ENCODE measurements around the gene KLC4. TPM values are rescaled to one million over a fixed set of nuclear protein-coding genes. Genes with fewer than 3 reads are reported as not detected.

The KLC4 gene
- total RNA-seq, 1 donor from 2014 or later = 32.0 TPM

DNA sequence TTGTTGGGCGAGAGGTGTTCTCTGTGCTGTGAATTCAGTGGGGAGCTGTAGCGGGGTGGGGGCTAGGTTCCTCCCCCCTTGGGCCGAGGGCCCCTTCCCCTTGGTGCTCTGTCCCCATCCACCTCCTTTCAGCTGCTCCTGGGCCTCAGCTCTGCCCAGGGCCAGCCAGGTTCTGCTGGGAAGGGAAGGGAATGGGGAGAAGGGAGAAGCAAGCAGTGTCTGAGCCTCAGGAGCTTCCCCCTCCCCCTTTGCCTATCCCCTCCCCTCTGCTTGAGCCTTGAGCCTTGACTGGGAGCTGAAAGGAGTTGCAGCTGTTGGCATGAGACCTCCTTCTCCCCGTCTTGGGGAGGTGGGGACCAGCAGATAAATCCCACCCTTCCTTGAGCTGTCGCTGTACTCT is 38.6 kb upstream of the KLC4 start:
- H3K36me3 ChIP-seq = peaks cover 49% of the 10 kb centered on the region

DNA sequence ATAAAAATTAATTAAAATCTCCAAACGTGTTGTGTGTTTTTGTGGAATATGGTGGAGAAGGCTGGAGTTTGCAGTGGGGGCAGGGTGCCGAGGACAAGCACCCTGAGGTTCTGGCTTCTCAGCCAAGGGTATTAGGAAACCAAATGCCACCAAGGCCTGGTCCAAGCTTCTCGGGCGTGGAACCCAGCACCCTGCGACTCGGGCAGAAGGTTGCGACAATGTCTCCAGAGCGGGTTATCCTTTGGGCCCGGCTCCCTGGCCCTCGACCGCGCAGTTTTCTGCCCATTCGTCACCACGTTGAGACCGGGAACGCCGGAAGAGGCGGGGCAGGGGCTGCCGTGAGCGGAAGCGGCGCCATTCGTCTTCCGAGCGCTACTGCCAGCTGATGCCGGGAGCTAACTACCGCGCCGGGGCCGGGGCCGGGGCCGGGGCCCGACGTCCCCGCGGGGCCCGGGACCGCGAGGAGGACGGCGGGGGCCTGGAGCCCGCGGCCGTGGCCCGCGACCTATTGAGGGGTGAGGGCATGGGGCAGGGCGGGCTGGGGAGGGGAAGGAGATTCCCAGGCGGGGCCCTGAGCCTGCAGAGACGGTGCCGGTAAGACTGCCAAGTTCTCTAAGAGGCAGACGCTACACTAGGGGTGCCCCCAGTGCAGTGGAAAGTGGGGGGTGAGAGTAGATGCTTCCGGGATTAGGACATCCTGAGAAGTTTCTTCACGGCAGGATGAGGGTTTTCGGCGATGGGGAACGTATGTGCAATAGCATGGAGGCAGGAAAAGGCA is 38.0 kb upstream of the KLC4 start, which contains the start of gene RRP36:
TSS of gene RRP36 (plus strand) at position 354 of the 778 bp plus-strand sequence. CDS start at position 386, 32 bp downstream.
- DNase-seq = peak; percentile 92
- peaks cover 55% of the 10 kb centered on the region for H3K36me3 ChIP-seq
- H3K9me3 ChIP-seq = no peaks in the 10 kb centered on the region
- ATAC-seq = peak; percentile 95
- H3K4me3 ChIP-seq = peak within 1 kb of the TSS; percentile 92
- peak within 1 kb of the TSS; percentile 87 for H3K27ac ChIP-seq
- peaks cover 28% of the 10 kb centered on the region for H3K4me1 ChIP-seq
- intact Hi-C loops (cut with DNase I) = no loop called here
- no peak for TF ChIP-seq CTCF (IDR thresholded peaks at IDR 0.05)
- no peaks in the 10 kb centered on the region for H3K27me3 ChIP-seq

More for the DNA sequence above, 38.6 kb upstream of the KLC4 start:
- no peaks in the 10 kb centered on the region for H3K27me3 ChIP-seq
- intact Hi-C loops (cut with DNase I) = no loop called here
- DNase-seq = no peak
- peaks cover 34% of the 10 kb centered on the region for H3K4me1 ChIP-seq
- TF ChIP-seq CTCF (IDR thresholded peaks at IDR 0.05) = no peak
- H3K27ac ChIP-seq = peak overlapping the region; percentile 87
- no peaks in the 10 kb centered on the region for H3K9me3 ChIP-seq
- peak overlapping the region; percentile 92 for H3K4me3 ChIP-seq
- ATAC-seq = no peak

DNA sequence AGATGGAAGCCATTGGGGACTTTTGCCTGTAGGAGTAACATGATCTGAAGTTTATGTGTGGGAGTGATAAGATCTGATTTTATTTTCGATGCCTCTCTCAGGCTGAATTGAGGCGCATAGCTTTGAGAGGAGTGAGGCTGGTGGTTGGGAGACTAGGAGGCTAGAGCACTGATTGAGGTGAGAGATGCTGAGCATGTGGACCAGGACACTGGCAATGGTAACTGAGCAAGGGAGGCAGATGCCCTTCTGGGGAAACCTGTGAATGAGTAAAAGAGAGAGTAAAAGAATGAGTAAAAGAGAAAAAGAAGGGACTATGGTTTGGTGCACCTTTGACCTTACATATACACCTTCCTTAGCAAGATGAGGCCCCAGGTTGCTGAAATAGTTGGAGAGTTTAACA is 35.0 kb upstream of the KLC4 start:
- no peaks in the 10 kb centered on the region for H3K9me3 ChIP-seq
- no peaks in the 10 kb centered on the region for H3K27me3 ChIP-seq
- H3K36me3 ChIP-seq = peaks cover 58% of the 10 kb centered on the region
- no peak for TF ChIP-seq CTCF (IDR thresholded peaks at IDR 0.05)
- peaks cover 21% of the 10 kb centered on the region for H3K4me1 ChIP-seq
- DNase-seq = no peak
- intact Hi-C loops (cut with DNase I) = no loop called here
- no peak for ATAC-seq
- no peak overlapping the region for H3K27ac ChIP-seq
- H3K4me3 ChIP-seq = no peak overlapping the region

DNA sequence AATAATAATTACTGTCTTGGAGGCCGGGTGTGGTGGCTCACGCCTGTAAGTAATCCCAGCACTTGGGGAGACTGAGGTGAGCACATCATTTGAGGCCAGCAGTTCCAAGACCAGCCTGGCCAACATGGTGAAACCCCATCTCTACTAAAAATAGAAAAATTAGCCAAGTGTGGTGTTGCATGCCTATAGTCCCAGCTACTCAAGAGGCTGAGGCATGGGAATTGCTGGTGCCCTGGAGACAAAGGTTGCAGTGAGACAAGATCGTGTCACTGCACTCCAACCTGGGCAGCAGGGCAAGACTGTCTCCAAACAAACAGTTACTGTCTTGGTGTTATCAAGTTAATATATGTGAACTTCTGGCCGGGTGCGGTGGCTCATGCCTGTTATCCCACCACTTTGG is 33.1 kb upstream of the KLC4 start:
- DNase-seq (no peak), ATAC-seq (no peak)
- Histone ChIP-seq H3K27ac (no peak overlapping the region), H3K27me3 (no peaks in the 10 kb centered on the region), H3K4me3 (no peak overlapping the region), H3K36me3 (peaks cover 67% of the 10 kb centered on the region), H3K9me3 (no peaks in the 10 kb centered on the region), H3K4me1 (peaks cover 13% of the 10 kb centered on the region)
- TF ChIP-seq CTCF (IDR thresholded peaks at IDR 0.05) = no peak
- intact Hi-C loops (cut with DNase I) = no loop called here

GRCh38 chr6:43029120-43029519 is 30.3 kb upstream of the KLC4 start:
- Histone ChIP-seq H3K4me1 (no peaks in the 10 kb centered on the region), H3K36me3 (peaks cover 87% of the 10 kb centered on the region), H3K4me3 (no peak overlapping the region), H3K9me3 (no peaks in the 10 kb centered on the region), H3K27ac (no peak overlapping the region), H3K27me3 (no peaks in the 10 kb centered on the region)
- DNase-seq (no peak), ATAC-seq (no peak)
- TF ChIP-seq CTCF (IDR thresholded peaks at IDR 0.05) = no peak
- intact Hi-C loops (cut with DNase I) = no loop called here
